ENCODE results near the gene CHRNA9. TPM values are rescaled to one million over a fixed set of nuclear protein-coding genes. Genes with fewer than 3 reads are reported as not detected.
A peak's percentile ranks its signal among the peaks of the same experiment; 100 is the strongest.

The CHRNA9 gene, protein sequence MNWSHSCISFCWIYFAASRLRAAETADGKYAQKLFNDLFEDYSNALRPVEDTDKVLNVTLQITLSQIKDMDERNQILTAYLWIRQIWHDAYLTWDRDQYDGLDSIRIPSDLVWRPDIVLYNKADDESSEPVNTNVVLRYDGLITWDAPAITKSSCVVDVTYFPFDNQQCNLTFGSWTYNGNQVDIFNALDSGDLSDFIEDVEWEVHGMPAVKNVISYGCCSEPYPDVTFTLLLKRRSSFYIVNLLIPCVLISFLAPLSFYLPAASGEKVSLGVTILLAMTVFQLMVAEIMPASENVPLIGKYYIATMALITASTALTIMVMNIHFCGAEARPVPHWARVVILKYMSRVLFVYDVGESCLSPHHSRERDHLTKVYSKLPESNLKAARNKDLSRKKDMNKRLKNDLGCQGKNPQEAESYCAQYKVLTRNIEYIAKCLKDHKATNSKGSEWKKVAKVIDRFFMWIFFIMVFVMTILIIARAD
- polyA plus RNA-seq (0.02 to 0.37 TPM (median 0.03 TPM) in 3 replicates), polyA minus RNA-seq (0.16 to 0.20 TPM in 2 of 3 replicates, not detected in the other)
- polyA plus RNA-seq (2011; ENCODE audit: low read depth): 0.26 TPM
- polyA plus RNA-seq (2011; cell fraction: cytosol; rRNA removed): 0.03 and 0.09 TPM in 2 replicates
- polyA plus RNA-seq (2011; cell fraction: nucleus; rRNA removed): 0.09 TPM in 1 of 2 replicates, not detected in the other
- 0.17 and 0.18 TPM in 2 replicates for polyA plus RNA-seq (2012; ENCODE audit: low replicate concordance)
- not detected for polyA minus RNA-seq (2011; cell fraction: cytosol; rRNA and poly(A)+ RNA removed)
- 0.23 TPM in 1 of 2 replicates, not detected in the other for polyA minus RNA-seq (2011; cell fraction: nucleus; rRNA and poly(A)+ RNA removed)

DNA sequence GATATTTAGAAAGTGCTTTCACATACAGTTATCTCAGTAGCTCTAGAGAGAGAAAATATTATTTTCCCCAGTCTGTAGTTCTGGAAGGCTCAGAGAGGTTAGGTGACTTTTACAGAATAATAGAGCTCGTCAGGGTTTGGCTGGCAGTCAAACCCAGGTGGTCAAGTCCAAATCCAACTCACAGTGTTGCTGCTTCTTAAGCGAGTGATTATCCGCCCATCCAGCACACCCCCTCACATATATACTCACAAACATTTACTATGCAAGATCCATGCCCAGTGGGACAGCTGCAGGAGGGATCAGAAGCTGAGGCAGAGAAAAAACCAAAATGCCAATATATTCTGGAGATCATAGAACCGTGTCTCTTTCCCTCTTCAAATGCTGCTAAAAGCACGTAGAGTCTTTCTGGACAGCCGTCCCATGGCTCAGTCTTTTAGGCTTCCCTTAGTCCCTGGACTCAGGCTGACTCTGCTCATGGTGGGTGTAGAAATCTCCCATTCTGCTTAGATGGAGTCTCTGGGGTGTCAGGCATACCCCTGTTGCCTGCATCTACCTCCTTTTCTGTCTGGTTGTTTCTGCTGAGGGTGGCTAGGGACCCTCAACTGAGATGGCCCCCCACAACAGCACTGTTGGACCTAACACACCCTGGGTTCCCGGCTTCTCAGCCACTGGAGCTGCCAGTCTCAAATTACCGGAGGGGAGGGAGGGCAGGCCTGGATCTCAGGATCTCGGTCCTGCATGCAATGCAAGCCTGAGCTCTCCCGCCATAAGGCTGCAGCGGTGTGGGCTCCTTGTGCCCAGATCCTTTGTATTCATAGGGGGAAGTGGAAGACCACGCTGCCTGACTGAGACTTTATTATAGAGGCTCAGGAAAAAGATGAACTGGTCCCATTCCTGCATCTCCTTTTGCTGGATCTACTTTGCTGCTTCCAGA lies at the start of gene CHRNA9:
CHRNA9 (plus strand) TSS at position 743 of the 934 bp plus-strand sequence; CDS start at position 878, 135 bp downstream.
- no peak for FAIRE-seq
- no peak for DNase-seq (ENCODE audit: low read depth, low spot score)
- Histone ChIP-seq H3K79me2 (ENCODE audit: control insufficient read depth, insufficient read depth, low read length) (no peaks in the 10 kb centered on the region), H3K36me3 (ENCODE audit: control insufficient read depth in 2 of 2, extremely low read depth in 1 of 2, insufficient read depth in 2 of 2, low read length in 2 of 2) (no peaks in the 10 kb centered on the region), H3K9me1 (ENCODE audit: control insufficient read depth, extremely low read depth, insufficient read depth, low read length) (no peaks in the 10 kb centered on the region), H3K27me3 (ENCODE audit: control insufficient read depth, extremely low read depth, insufficient read depth, low read length) (no peaks in the 10 kb centered on the region), H3K9me3 (ENCODE audit: control insufficient read depth, low read depth, low read length) (no peaks in the 10 kb centered on the region), H3K4me1 (ENCODE audit: control insufficient read depth, extremely low read depth, insufficient read depth, low read length) (peaks cover 23% of the 10 kb centered on the region), H3K4me3 (ENCODE audit: control insufficient read depth in 2 of 3, extremely low read depth in 1 of 3, insufficient read depth in 2 of 3, low read depth in 1 of 3, low read length in 3 of 3) (no peak within 1 kb of the TSS), H3K9ac (ENCODE audit: control insufficient read depth, extremely low read depth, insufficient read depth, low read length) (no peak within 1 kb of the TSS), H4K20me1 (ENCODE audit: control insufficient read depth, extremely low read depth, insufficient read depth, low read length) (no peaks in the 10 kb centered on the region), H3K4me2 (ENCODE audit: control insufficient read depth, extremely low read depth, insufficient read depth, low read depth, low read length) (peak within 1 kb of the TSS; percentile 39), H3K27ac (ENCODE audit: control insufficient read depth, insufficient read depth, low read length) (peak within 1 kb of the TSS; percentile 31), H2AFZ (ENCODE audit: control insufficient read depth, low read length) (no peak within 1 kb of the TSS)
- TF ChIP-seq, protein P1, sequence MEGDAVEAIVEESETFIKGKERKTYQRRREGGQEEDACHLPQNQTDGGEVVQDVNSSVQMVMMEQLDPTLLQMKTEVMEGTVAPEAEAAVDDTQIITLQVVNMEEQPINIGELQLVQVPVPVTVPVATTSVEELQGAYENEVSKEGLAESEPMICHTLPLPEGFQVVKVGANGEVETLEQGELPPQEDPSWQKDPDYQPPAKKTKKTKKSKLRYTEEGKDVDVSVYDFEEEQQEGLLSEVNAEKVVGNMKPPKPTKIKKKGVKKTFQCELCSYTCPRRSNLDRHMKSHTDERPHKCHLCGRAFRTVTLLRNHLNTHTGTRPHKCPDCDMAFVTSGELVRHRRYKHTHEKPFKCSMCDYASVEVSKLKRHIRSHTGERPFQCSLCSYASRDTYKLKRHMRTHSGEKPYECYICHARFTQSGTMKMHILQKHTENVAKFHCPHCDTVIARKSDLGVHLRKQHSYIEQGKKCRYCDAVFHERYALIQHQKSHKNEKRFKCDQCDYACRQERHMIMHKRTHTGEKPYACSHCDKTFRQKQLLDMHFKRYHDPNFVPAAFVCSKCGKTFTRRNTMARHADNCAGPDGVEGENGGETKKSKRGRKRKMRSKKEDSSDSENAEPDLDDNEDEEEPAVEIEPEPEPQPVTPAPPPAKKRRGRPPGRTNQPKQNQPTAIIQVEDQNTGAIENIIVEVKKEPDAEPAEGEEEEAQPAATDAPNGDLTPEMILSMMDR (optimal IDR thresholded peaks at IDR 0.05 in 1 of 3, IDR thresholded peaks at IDR 0.05 in 1 of 3, conservative IDR thresholded peaks at IDR 0.05 in 1 of 3; ENCODE audit: extremely low read depth in 1 of 3, insufficient read depth in 2 of 3, low read length in 3 of 3): no peak
- TF ChIP-seq EZH2 (IDR thresholded peaks at IDR 0.05; ENCODE audit: low read length): no peak
- dilution Hi-C loops (cut with MboI; ENCODE audit: extremely low pct_ligation_motif_present, low sequenced_read_pairs): no loop called here

DNA sequence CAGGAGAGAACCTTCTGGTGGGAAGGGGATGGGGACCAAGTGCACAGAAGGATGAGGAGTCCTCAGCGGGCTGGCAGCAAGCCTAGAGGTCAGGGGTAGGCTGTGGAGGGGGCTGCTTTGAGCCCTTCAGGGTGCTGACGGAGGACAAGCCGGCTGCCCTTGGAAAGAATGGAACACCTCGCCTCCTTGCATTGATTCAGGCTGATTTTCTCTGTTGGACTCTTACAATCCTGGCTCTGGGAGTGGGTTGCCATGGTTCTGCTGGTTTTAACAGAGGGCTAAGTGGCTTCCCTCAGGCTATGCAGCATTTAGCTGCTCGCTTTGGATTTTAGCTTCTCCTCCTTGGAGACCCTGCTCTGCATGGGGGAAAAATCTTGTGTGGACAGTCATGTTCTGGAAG lies 49.4 kb upstream of the CHRNA9 start:
- FAIRE-seq: no peak
- no peaks in the 10 kb centered on the region for H4K20me1 ChIP-seq (ENCODE audit: control insufficient read depth, extremely low read depth, insufficient read depth, low read length)
- peaks cover 29% of the 10 kb centered on the region for H3K4me1 ChIP-seq (ENCODE audit: control insufficient read depth, extremely low read depth, insufficient read depth, low read length)
- H2AFZ ChIP-seq (ENCODE audit: control insufficient read depth, low read length): no peak overlapping the region
- no peaks in the 10 kb centered on the region for H3K9me3 ChIP-seq (ENCODE audit: control insufficient read depth, low read depth, low read length)
- peaks cover 2% of the 10 kb centered on the region for H3K9me1 ChIP-seq (ENCODE audit: control insufficient read depth, extremely low read depth, insufficient read depth, low read length)
- no peak overlapping the region for H3K4me2 ChIP-seq (ENCODE audit: control insufficient read depth, extremely low read depth, insufficient read depth, low read depth, low read length)
- dilution Hi-C loops (cut with MboI; ENCODE audit: extremely low pct_ligation_motif_present, low sequenced_read_pairs): no loop called here
- H3K27ac ChIP-seq (ENCODE audit: control insufficient read depth, insufficient read depth, low read length): no peak overlapping the region
- H3K9ac ChIP-seq (ENCODE audit: control insufficient read depth, extremely low read depth, insufficient read depth, low read length): no peak overlapping the region
- H3K79me2 ChIP-seq (ENCODE audit: control insufficient read depth, insufficient read depth, low read length): no peaks in the 10 kb centered on the region
- H3K36me3 ChIP-seq (ENCODE audit: control insufficient read depth in 2 of 2, extremely low read depth in 1 of 2, insufficient read depth in 2 of 2, low read length in 2 of 2): no peaks in the 10 kb centered on the region
- H3K27me3 ChIP-seq (ENCODE audit: control insufficient read depth, extremely low read depth, insufficient read depth, low read length): no peaks in the 10 kb centered on the region
- DNase-seq (ENCODE audit: low read depth, low spot score): no peak
- no peak overlapping the region for H3K4me3 ChIP-seq (ENCODE audit: control insufficient read depth in 2 of 3, extremely low read depth in 1 of 3, insufficient read depth in 2 of 3, low read depth in 1 of 3, low read length in 3 of 3)
- no peak for TF ChIP-seq EZH2 (IDR thresholded peaks at IDR 0.05; ENCODE audit: low read length)
- TF ChIP-seq, protein P1 (optimal IDR thresholded peaks at IDR 0.05 in 1 of 3, IDR thresholded peaks at IDR 0.05 in 1 of 3, conservative IDR thresholded peaks at IDR 0.05 in 1 of 3; ENCODE audit: extremely low read depth in 1 of 3, insufficient read depth in 2 of 3, low read length in 3 of 3): no peak

Measured in keratinocyte (primary cell).